ENCODE results near the gene ABHD6.
"Not testable (repeated sequence)": the region's sequence is repeated elsewhere in the genome, so short reads cannot be mapped to it uniquely, and the experiment has no call there.

Gene ABHD6

GRCh38 chr3:58285334-58285733 is 47.7 kb downstream of the ABHD6 start:
- no peak for DNase-seq

- no peak for DNase-seq
Observed at GRCh38 chr3:58287354-58287753, 49.8 kb downstream of the ABHD6 start.

GRCh38 chr3:58288011-58288728 is 50.6 kb downstream of the ABHD6 start:
- no peak for DNase-seq

GRCh38 chr3:58288964-58289613 is 51.5 kb downstream of the ABHD6 start:
- DNase-seq = not testable (repeated sequence)

GRCh38 chr3:58290446-58290845 is 52.9 kb downstream of the ABHD6 start:
- DNase-seq = not testable (repeated sequence)

GRCh38 chr3:58291671-58292338 is 54.2 kb downstream of the ABHD6 start:
- DNase-seq = no peak

- DNase-seq = no peak
Observed at GRCh38 chr3:58292866-58293265, 55.3 kb downstream of the ABHD6 start.

- no peak for DNase-seq
Observed at GRCh38 chr3:58293516-58293915, 55.9 kb downstream of the ABHD6 start.

GRCh38 chr3:58296269-58296668 is 58.7 kb downstream of the ABHD6 start:
- no peak for DNase-seq

- no peak for DNase-seq
Observed at GRCh38 chr3:58296843-58297242, 59.3 kb downstream of the ABHD6 start.

- no peak for DNase-seq
Observed at GRCh38 chr3:58298190-58298589, 60.6 kb downstream of the ABHD6 start.

GRCh38 chr3:58299075-58299474 is 61.5 kb downstream of the ABHD6 start:
- DNase-seq = no peak

GRCh38 chr3:58299839-58300516 is 62.4 kb downstream of the ABHD6 start:
- no peak for DNase-seq

- DNase-seq = peak; percentile 53
Observed at GRCh38 chr3:58305882-58306711, 68.5 kb downstream of the ABHD6 start, which contains the start of the genes HTD2 and RPP14. HTD2 (plus strand) TSS chr3:58306520; CDS start chr3:58317614, 11,094 bp downstream. RPP14 (plus strand) TSS chr3:58306245; CDS start chr3:58310330, 4,085 bp downstream.

GRCh38 chr3:58307639-58308215 is 70.1 kb downstream of the ABHD6 start:
- no peak for DNase-seq

- DNase-seq = no peak
Observed at GRCh38 chr3:58308728-58309127, 71.1 kb downstream of the ABHD6 start.

GRCh38 chr3:58317811-58318210 is 80.2 kb downstream of the ABHD6 start:
- DNase-seq = no peak

GRCh38 chr3:58321791-58322190 is 84.2 kb downstream of the ABHD6 start:
- no peak for DNase-seq

- DNase-seq = no peak
Observed at GRCh38 chr3:58322793-58323192, 85.2 kb downstream of the ABHD6 start.

GRCh38 chr3:58323529-58324390 is 86.2 kb downstream of the ABHD6 start:
- DNase-seq = no peak

Measured in NCI-H1436 treated with DMSO at 0.1 percent for 48 hours (cell line).